ES-I3 (cell line): ENCODE results near the gene RUFY1.
"Not testable (repeated sequence)": the region's sequence is repeated elsewhere in the genome, so short reads cannot be mapped to it uniquely, and the experiment has no call there.

Experiments
- H3K36me3 ChIP-seq: 2 replicates; pipeline ENCODE4 v1.6.1; 2013; ENCODE audit warnings: mild to moderate bottlenecking, low read length, control low read depth, moderate library complexity; ENCODE audit not compliant: insufficient read depth
- H3K4me1 ChIP-seq: 2 replicates; pipeline ENCODE4 v1.6.1; 2013; ENCODE audit warnings: mild to moderate bottlenecking, control low read depth, low read length; ENCODE audit not compliant: insufficient read depth
- H3K9ac ChIP-seq: 2 replicates; pipeline ENCODE4 v1.6.1; 2013; ENCODE audit warnings: low read depth, mild to moderate bottlenecking, low read length, moderate library complexity
- H3K9me3 ChIP-seq: 2 replicates; pipeline ENCODE4 v1.6.1; 2013; ENCODE audit warnings: mild to moderate bottlenecking, low read length, moderate library complexity; ENCODE audit not compliant: control insufficient read depth, insufficient read depth

RUFY1 gene

DNA sequence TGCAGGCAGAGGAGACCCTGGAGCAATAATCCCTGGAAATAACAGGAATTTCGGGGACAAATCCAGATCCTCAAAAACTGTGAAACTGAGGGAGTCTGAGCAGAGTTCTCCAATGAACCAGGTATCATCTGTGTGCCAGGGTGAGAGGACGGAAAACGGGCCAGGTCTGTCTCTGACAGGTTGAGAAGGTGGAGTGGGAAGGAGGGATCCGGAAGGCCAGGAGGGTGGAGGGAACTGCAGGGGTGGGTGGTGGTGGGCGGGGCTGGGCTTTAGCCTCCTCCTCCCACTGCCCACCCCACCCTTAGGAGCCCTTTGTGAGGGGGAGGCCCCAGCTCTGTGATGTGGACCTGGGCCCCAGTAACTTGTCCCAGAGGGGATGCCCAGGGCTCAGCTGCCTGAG lies 28.2 kb upstream of the RUFY1 start:
- H3K4me1 ChIP-seq, H3K9me3 ChIP-seq, H3K9ac ChIP-seq, H3K36me3 ChIP-seq: not testable (repeated sequence)

DNA sequence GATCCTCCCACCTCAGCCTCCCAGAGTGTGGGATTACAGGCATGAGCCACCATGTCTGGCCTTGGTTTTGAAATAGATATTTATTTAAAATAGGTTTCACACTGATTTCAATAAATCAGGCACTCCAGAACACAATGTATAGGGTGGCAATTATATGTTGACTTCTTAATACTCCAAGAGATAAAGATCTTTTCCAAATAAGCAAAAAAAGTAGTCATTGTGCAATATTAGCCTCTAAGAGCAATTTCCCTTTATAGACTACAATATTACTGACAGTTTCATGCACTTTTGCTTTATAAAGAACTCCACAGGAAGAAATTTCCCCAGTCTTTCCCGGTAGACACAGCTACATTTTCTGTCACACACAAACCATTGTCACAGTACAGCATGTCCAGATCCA lies 23.4 kb upstream of the RUFY1 start:
- no peak overlapping the region for H3K9ac ChIP-seq
- no peaks in the 10 kb centered on the region for H3K36me3 ChIP-seq
- no peaks in the 10 kb centered on the region for H3K9me3 ChIP-seq
- no peaks in the 10 kb centered on the region for H3K4me1 ChIP-seq

DNA sequence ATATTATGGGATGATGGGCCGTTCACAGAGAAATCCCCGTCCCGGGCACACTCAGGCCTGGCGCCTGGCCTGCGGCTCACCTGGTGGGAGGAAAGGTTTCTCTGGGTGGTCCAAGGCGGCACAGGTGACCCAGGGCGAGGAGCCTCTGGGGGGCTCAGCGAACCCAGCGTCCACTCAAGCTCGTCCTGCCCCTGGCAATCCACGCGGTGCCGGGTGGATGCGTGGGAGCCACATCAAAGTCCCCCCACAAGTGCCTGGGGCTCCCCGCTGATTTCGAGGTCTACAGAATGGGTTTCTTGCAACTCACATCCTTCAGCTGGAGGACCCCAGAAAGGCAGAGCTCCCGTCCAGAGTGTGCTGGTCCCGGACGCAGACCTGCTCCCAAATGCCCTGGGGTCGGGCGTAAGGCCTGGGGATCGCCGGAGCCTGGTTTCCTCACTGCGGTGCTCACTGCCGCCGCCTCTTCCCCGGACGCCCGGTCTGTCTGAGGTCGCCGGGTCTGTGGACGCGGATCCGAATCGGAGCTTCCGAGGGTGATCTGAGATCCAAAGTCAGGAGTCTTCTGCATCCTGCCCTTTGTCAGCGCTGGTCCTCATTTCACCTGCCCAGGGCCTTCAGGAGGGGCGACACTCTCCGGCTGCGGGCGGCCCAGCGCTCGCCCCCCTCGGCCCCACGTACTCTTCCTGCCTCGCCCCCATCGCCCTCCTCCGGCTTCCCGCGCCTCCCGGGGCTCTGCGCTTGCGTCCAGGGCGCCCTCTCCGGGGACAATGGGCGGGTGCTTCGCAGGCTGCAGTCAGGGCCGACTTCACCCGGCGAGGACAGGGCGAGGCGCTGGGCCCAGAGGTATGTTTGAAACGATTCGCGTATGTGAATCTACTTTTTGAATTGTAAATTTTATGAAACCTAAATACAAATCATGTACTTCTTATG lies 20.0 kb upstream of the RUFY1 start:
- no peaks in the 10 kb centered on the region for H3K36me3 ChIP-seq
- H3K9ac ChIP-seq: peak overlapping the region; percentile 79
- no peaks in the 10 kb centered on the region for H3K4me1 ChIP-seq
- no peaks in the 10 kb centered on the region for H3K9me3 ChIP-seq

DNA sequence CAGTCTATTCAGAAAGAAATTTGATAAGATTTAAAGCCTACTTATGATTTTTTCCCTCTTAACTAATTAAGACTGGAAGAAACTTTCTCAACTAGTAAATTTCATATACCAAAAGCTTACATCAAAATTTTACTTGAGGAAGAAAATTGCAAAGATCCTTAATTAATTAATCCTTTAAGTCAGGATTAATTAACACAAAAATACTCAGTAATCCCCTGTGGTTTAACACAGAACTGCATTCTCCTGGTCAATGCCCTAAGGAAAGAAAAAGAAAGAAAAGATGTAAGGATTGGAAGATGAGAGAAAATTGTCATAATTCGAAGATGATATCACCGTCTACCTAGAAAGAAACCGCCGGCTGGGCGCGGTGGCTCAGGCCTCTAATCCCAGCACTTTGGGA lies 17.3 kb upstream of the RUFY1 start:
- Histone ChIP-seq H3K4me1 (no peaks in the 10 kb centered on the region), H3K9me3 (no peaks in the 10 kb centered on the region), H3K9ac (no peak overlapping the region), H3K36me3 (no peaks in the 10 kb centered on the region)

DNA sequence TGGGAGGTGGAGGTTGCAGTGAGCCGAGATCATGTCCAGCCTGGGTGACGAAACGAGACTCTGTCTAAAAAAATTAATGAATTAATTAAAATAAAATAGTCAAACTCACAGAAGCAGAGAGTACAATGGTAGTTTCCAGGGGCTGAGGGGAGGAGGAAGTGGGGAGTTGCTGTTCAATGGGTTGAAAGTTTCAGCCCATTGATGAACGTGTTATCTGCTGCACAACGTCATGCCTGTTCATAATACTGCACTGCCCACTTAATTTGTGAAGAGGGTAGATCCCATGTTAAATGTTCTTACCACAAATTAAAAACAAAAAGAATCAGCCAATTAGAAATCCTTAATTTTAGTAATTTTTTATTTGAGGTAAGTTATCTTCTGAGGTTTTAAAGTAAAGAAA lies 16.4 kb upstream of the RUFY1 start:
- H3K9ac ChIP-seq: no peak overlapping the region
- no peaks in the 10 kb centered on the region for H3K9me3 ChIP-seq
- no peaks in the 10 kb centered on the region for H3K36me3 ChIP-seq
- no peaks in the 10 kb centered on the region for H3K4me1 ChIP-seq

DNA sequence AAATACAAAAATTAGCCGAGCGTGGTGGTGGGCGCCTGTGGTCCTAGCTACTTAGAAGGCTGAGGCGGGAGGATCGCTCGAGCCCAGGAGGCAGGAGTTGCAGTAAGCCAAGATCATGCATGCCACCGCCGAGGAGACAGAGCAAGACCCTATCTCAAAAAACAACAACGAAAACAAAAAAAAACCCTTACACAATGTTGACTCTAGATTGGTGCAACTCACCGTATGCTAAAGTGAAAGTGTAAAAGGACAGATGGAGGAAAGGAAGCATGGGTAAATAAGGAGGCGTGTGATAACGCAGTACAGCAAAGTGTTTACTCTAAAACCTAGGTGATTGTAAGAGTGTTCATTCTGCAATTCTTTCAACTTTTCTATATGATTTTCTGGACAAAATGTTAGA lies 15.9 kb upstream of the RUFY1 start:
- H3K9ac ChIP-seq: no peak overlapping the region
- no peaks in the 10 kb centered on the region for H3K9me3 ChIP-seq
- H3K36me3 ChIP-seq: no peaks in the 10 kb centered on the region
- no peaks in the 10 kb centered on the region for H3K4me1 ChIP-seq

DNA sequence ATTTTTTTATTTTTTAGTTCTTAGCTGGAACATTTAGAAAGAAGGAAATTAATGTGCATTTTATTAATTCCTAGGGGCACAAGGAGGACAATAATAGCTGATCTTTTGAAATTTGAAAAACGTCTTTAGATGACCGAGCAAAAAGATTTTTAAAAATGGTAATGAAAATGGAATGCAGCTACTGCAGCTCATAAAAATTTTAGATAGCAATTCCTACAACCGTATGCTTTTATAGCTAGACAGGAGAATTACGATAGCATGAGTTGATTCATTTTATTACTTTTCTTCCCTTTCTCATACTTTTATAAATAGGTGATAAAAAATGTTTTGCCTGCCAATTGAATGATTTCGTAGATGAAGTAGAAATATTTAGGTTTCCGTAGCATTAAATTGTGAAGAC lies 13.7 kb upstream of the RUFY1 start:
- H3K36me3 ChIP-seq: no peaks in the 10 kb centered on the region
- no peak overlapping the region for H3K9ac ChIP-seq
- H3K4me1 ChIP-seq: no peaks in the 10 kb centered on the region
- no peaks in the 10 kb centered on the region for H3K9me3 ChIP-seq

DNA sequence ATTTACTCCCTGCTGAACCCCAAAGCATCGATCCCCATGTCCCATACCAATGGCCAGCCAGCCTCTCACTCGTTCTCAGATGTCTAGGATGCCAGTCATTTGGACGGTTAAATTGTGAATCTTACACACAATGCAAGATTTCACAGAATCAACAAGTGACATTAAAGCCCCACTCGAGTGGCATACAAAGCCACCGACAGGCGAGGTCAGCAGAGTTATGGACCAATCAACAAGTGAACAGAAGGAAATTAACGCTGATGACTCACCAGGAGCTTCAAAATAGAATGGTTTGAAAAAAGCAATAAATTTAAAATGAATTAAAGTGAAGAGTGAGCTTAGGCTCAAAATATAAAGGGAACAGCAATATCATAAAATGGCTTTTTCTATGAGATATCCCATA lies 8.2 kb upstream of the RUFY1 start:
- Histone ChIP-seq H3K36me3 (no peaks in the 10 kb centered on the region), H3K4me1 (no peaks in the 10 kb centered on the region), H3K9me3 (no peaks in the 10 kb centered on the region), H3K9ac (no peak overlapping the region)

DNA sequence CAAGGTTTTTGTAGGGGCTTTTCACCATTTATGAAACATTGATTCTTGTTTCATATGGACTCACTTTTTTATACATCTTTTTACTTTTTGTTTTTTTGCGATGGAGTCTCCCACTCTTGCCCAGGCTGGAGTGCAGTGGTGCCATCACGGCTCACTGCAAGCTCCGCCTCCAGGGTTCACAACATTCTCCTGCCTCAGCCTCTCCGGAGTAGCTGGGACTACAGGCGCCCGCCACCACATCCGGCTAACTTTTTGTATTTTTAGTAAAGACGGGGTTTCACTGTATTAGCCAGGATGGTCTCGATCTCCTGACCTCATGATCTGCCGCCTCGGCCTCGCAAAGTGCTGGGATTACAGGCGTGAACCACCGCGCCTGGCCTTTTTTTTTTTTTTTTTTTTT lies 7.1 kb upstream of the RUFY1 start:
- H3K4me1 ChIP-seq, H3K36me3 ChIP-seq, H3K9ac ChIP-seq, H3K9me3 ChIP-seq: not testable (repeated sequence)

DNA sequence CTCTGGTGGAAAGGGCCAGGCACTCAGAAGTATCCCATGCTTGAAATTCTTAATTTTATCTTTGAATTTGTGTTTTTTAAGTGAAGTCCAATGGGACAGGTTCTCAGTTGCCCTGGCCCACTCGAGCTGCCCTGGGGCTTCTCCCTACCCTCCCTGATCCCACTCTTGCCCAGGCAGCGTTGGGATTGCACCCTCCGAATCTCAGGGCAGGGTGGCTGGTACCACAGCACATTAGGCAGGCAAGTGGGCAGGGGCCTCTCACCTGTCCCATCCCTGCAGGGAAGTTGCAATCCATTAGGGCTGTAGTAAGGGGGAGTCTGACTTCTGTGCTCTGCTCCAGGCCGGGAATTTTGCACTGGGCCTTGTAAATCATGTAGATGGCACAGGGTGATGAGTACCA lies 2.7 kb downstream of the RUFY1 start:
- H3K9me3 ChIP-seq: no peaks in the 10 kb centered on the region
- H3K4me1 ChIP-seq: peaks cover 16% of the 10 kb centered on the region
- no peak overlapping the region for H3K9ac ChIP-seq
- H3K36me3 ChIP-seq: no peaks in the 10 kb centered on the region

DNA sequence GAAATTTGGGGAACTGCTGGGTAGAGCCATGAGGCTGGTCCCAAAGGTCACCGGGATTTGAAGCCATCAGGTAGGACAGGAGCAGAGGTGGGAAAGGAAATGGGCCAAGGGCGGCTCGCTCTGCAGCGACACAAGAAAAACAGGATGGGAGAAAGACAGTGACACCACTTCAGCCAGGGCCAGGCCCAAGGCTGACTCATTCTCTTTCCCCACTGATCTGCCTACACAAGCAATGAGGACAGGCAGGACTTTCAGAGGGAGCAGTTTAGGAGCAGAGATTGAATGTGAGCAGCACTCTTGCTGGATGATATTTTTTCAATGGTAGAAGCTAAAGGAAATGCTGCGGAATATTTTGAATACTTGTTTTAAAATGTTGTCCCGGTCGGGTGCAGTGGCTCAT lies 3.5 kb downstream of the RUFY1 start:
- H3K9me3 ChIP-seq: no peaks in the 10 kb centered on the region
- H3K9ac ChIP-seq: no peak overlapping the region
- peaks cover 15% of the 10 kb centered on the region for H3K4me1 ChIP-seq
- H3K36me3 ChIP-seq: no peaks in the 10 kb centered on the region

DNA sequence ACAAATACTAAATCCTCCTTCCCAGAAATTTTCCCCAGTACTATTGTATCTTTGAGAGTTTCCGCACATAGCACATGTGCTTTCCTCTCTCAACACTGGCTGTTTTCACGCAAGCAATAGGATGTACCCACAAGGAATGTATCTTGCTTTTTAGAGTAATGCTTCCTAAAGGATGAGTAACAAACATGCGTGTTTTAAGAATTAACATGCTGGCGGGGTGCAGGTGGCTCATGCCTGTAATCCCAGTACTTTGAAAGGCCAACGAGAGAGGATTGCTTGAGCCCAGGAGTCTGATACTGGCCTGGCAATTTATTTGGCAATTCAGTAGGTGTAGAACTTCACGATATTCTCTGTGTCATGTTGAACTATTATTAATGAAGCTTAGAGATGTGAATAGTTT lies 4.6 kb downstream of the RUFY1 start:
- Histone ChIP-seq H3K36me3 (no peaks in the 10 kb centered on the region), H3K9me3 (no peaks in the 10 kb centered on the region), H3K9ac (no peak overlapping the region), H3K4me1 (peaks cover 10% of the 10 kb centered on the region; the same call in 1 of the 2 replicates)

DNA sequence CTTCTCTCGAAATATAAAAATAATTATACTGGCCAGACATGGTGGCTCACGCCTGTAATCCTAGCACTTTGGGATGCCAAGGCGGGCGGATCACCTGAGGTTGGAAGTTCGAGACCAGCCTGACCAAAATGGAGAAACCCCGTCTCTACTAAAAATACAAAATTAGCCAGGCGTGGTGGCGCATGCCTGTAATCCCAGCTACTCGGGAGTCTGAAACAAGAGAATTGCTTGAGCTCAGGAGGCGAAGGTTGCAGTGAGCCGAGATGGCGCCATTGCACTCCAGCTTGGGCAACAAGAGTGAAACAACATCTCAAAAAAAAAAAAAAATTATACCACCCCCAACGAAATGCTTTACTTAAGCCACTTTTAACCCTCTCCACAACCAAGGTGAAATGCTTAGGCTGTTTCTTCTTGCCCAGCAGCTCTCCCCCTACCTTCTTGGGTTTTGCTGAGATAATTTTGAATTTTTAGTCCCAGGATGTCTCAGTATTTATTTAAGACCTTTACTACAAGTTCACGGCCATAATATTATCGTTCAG lies 8.0 kb downstream of the RUFY1 start:
- H3K36me3 ChIP-seq: peaks cover 12% of the 10 kb centered on the region
- not testable (repeated sequence) for H3K4me1 ChIP-seq, H3K9me3 ChIP-seq
- H3K9ac ChIP-seq: peak overlapping the region; percentile 73

DNA sequence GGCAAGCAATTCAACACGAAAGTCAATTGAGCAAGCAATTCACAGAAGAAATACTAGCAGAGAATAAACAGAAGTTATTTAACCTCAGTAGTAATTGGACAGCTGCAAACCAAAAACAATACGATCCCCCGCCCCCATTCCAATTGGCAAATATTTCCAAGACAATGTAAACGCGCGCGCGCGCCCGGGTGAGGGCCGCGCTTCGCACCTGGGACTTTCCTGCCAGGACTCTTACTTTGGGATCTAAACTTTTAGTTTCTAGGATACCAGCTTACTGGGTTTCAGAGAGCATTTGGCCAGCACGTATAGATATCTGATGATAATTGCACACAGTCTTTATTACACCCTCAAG lies 8.6 kb downstream of the RUFY1 start:
- Histone ChIP-seq H3K36me3 (peaks cover 12% of the 10 kb centered on the region), H3K4me1 (no peaks in the 10 kb centered on the region), H3K9ac (peak overlapping the region; percentile 73), H3K9me3 (no peaks in the 10 kb centered on the region)
